Esophagus squamous epithelium (tissue), 4 donors: Measurements from ENCODE around the gene WNT2B.

Experiments
- POLR2A ChIP-seq, 4 donors: fragments of 450-650 bp; IDR thresholded peaks; one replicate each; pipeline ENCODE4 v1.6.1; 2017; ENCODE audit warnings: antibody characterized with exemption in 4 of 4, mild to moderate bottlenecking in 4 of 4, moderate library complexity in 3 of 4
- TF ChIP-seq, protein P1 (sequence below), 6 experiments: fragments of 450-650 bp in 4 of 6; fragments of 200-600 bp in 2 of 6; sonication (generic) in 2 of 6; IDR thresholded peaks; one replicate each; pipeline ENCODE4 v1.5.1; 2016 to 2019; ENCODE audit warnings: antibody characterized with exemption in 6 of 6, mild to moderate bottlenecking in 4 of 6, moderate library complexity in 4 of 6

DNA sequence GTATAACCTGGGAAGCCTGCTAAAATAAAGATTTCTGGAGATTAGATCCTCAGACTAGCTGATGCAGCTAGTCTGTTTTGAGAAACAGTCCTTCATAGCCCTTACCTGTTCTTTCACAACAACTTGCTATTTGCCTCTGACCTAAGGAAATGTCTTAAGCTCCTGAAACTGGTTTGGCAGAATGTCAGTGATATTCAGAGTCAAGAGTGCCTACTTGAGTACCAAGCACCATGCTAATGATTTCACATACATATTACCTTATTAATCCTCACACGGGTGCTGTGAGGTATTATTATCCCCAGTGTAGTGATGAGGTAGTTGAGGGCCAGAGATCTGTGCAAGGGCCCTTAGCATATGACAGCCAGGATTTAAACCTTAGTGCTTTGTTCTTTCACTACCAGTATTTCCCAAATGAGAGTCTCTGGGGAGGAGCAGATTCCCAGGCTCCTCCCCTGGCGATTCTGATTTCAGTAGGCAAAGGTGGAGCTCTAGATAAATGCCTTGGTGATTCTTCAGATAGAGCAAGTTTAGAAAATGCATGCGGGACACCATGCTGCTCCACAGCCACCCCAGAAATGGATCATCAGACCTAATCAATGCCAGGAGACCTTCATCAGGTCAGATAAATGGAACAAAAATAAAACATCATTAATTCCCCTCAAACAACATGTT, 47.4 kb upstream of the WNT2B start:
- TF ChIP-seq, protein P1, sequence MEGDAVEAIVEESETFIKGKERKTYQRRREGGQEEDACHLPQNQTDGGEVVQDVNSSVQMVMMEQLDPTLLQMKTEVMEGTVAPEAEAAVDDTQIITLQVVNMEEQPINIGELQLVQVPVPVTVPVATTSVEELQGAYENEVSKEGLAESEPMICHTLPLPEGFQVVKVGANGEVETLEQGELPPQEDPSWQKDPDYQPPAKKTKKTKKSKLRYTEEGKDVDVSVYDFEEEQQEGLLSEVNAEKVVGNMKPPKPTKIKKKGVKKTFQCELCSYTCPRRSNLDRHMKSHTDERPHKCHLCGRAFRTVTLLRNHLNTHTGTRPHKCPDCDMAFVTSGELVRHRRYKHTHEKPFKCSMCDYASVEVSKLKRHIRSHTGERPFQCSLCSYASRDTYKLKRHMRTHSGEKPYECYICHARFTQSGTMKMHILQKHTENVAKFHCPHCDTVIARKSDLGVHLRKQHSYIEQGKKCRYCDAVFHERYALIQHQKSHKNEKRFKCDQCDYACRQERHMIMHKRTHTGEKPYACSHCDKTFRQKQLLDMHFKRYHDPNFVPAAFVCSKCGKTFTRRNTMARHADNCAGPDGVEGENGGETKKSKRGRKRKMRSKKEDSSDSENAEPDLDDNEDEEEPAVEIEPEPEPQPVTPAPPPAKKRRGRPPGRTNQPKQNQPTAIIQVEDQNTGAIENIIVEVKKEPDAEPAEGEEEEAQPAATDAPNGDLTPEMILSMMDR (IDR thresholded peaks at IDR 0.05) = no peak
- TF ChIP-seq POLR2A (IDR thresholded peaks at IDR 0.05) = peak in 1 of 4 donors; percentile 18
